GM18519 (cell line): ENCODE results near the gene PTPN12.
A peak's percentile ranks its signal among the peaks of the same experiment; 100 is the strongest.

Source experiments
- ATAC-seq: cut with Tn5 transposase; IDR thresholded peaks from one replicate; pipeline ENCODE4 v1.9.1; 2021; ENCODE audit warnings: mild to moderate bottlenecking, moderate library complexity; ENCODE audit not compliant: unreplicated experiment, low FRiP score

PTPN12 gene

GRCh38 chr7:77657427-77658224, 120.5 kb downstream of the PTPN12 start:
- ATAC-seq = peak; percentile 51

GRCh38 chr7:77658928-77659327, 121.8 kb downstream of the PTPN12 start:
- no peak for ATAC-seq

- no peak for ATAC-seq
These were observed 124.7 kb downstream of the PTPN12 start for GRCh38 chr7:77661816-77662215.

GRCh38 chr7:77662869-77663268, 125.8 kb downstream of the PTPN12 start:
- ATAC-seq = no peak

GRCh38 chr7:77664715-77665114, 127.6 kb downstream of the PTPN12 start:
- no peak for ATAC-seq

- ATAC-seq = no peak
These were observed 128.1 kb downstream of the PTPN12 start for GRCh38 chr7:77665161-77665560.

GRCh38 chr7:77667459-77668086, 130.5 kb downstream of the PTPN12 start:
- no peak for ATAC-seq

- peak; percentile 61 for ATAC-seq
These were observed 137.8 kb downstream of the PTPN12 start for GRCh38 chr7:77674878-77675277.

GRCh38 chr7:77679608-77680007, 142.5 kb downstream of the PTPN12 start:
- ATAC-seq = no peak

GRCh38 chr7:77680266-77680665, 143.2 kb downstream of the PTPN12 start:
- no peak for ATAC-seq

- ATAC-seq = no peak
These were observed 146.9 kb downstream of the PTPN12 start for GRCh38 chr7:77684030-77684429.

- no peak for ATAC-seq
These were observed 148.1 kb downstream of the PTPN12 start for GRCh38 chr7:77685233-77685632.

GRCh38 chr7:77687100-77687746, 150.1 kb downstream of the PTPN12 start:
- no peak for ATAC-seq

- no peak for ATAC-seq
These were observed 150.7 kb downstream of the PTPN12 start for GRCh38 chr7:77687747-77688144.
